ENCODE data around the gene FBP2. TPM values are rescaled to one million over a fixed set of nuclear protein-coding genes. Genes with fewer than 3 reads are reported as not detected.
"Not testable (repeated sequence)": the region's sequence is repeated elsewhere in the genome, so short reads cannot be mapped to it uniquely, and the experiment has no call there.

The FBP2 gene
- total RNA-seq, 1 donor from 2014 or later: not detected

DNA sequence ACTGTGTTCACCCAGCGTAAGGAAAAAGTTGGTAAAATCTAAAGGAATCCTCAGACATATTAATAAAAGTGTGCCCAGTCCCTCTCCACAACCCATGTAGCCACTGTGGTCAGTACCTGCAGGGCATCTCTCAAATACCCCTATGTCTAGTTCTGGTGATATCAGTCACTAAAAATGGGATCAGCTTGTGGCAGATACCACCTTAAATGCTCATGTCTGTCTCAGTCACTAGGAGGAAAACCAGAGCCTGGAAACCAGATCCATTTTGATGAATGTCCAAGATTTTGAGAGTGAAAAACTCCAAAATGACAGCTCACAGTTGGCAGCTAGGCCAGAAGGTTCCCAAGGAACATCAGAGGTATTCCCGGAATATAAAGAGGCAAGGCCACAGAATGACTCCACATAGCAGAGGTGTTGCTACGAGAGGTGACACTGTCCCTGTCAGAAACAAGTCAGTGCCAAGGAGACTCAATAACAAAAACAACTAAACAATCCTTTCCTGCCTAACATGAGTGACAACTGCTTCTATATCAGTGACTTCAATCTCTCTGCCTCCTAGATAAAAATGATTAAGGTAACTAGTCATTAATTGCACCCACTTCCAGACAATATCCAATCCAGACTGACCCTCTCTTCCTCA lies 25.3 kb downstream of the FBP2 start:
- no peak overlapping the region for H3K4me3 ChIP-seq (ENCODE audit: low read depth, low read length)
- H3K27me3 ChIP-seq (ENCODE audit: control insufficient read depth, insufficient read depth, low read length): no peaks in the 10 kb centered on the region
- no peak for FAIRE-seq
- DNase-seq (ENCODE audit: low read depth): no peak
- no peak for TF ChIP-seq CTCF (IDR thresholded peaks at IDR 0.05; ENCODE audit: insufficient read depth, low read length, severe bottlenecking)
- H3K36me3 ChIP-seq (ENCODE audit: control insufficient read depth, insufficient read depth, low read length): no peaks in the 10 kb centered on the region

- TF ChIP-seq CTCF (IDR thresholded peaks at IDR 0.05; ENCODE audit: insufficient read depth, low read length, severe bottlenecking): no peak
- Histone ChIP-seq H3K27me3 (ENCODE audit: control insufficient read depth, insufficient read depth, low read length) (no peaks in the 10 kb centered on the region), H3K36me3 (ENCODE audit: control insufficient read depth, insufficient read depth, low read length) (no peaks in the 10 kb centered on the region), H3K4me3 (ENCODE audit: low read depth, low read length) (no peak overlapping the region)
- no peak for FAIRE-seq
- no peak for DNase-seq (ENCODE audit: low read depth)
These were observed 26.4 kb downstream of the FBP2 start for GRCh38 chr9:94567271-94567670.

DNA sequence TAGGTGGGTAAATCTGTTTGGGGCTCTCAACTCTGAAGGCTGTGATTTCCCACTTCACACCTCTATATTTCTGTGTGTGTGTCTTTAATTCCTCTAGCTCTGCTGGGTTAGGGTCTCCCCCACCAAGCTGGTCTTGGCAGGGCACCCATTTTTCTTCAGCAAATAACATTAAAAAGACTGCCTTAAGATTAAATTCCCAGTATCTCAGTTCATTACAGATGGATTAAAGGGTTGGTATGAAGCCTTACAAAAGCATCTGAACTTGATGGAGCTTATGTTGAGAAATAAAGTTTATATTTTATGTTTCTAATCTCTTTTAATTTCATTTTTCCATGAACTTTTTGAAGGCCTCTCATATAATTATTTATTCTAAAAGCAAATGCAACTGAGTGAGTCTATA lies 27.1 kb downstream of the FBP2 start:
- Histone ChIP-seq H3K36me3 (ENCODE audit: control insufficient read depth, insufficient read depth, low read length) (no peaks in the 10 kb centered on the region), H3K4me3 (ENCODE audit: low read depth, low read length) (no peak overlapping the region), H3K27me3 (ENCODE audit: control insufficient read depth, insufficient read depth, low read length) (no peaks in the 10 kb centered on the region)
- no peak for DNase-seq (ENCODE audit: low read depth)
- no peak for FAIRE-seq
- no peak for TF ChIP-seq CTCF (IDR thresholded peaks at IDR 0.05; ENCODE audit: insufficient read depth, low read length, severe bottlenecking)

- not testable (repeated sequence) for H3K36me3 ChIP-seq (ENCODE audit: control insufficient read depth, insufficient read depth, low read length); H3K27me3 ChIP-seq (ENCODE audit: control insufficient read depth, insufficient read depth, low read length); DNase-seq (ENCODE audit: low read depth); FAIRE-seq; H3K4me3 ChIP-seq (ENCODE audit: low read depth, low read length)
These were observed 29.3 kb downstream of the FBP2 start for GRCh38 chr9:94564279-94564678.

- no peak for TF ChIP-seq CTCF (IDR thresholded peaks at IDR 0.05; ENCODE audit: insufficient read depth, low read length, severe bottlenecking)
- DNase-seq (ENCODE audit: low read depth) (no peak), FAIRE-seq (no peak)
- no peak overlapping the region for H3K4me3 ChIP-seq (ENCODE audit: low read depth, low read length)
- no peaks in the 10 kb centered on the region for H3K36me3 ChIP-seq (ENCODE audit: control insufficient read depth, insufficient read depth, low read length)
- H3K27me3 ChIP-seq (ENCODE audit: control insufficient read depth, insufficient read depth, low read length): no peaks in the 10 kb centered on the region
These were observed 30.1 kb downstream of the FBP2 start for GRCh38 chr9:94563548-94563947.

DNA sequence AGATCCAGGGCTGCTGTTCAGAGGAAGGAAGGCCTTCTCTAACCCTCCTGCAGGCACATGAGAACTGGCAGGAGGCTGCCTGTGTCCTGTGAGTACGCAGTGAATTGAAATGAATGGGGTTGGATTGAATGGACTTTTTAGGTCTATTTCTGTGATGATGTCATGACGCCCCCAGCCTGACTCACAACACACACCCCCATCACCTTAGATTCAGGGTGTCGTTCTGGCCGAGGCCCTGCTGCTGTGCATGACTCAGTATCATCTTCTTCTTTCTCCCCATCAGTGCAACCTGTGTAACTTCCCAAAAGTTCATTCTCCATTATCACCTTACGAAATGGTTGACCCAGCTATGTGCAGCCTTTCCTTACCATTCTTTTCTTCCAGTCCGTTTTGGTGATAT lies 33.4 kb downstream of the FBP2 start:
- Histone ChIP-seq H3K36me3 (ENCODE audit: control insufficient read depth, insufficient read depth, low read length) (no peaks in the 10 kb centered on the region), H3K4me3 (ENCODE audit: low read depth, low read length) (no peak overlapping the region), H3K27me3 (ENCODE audit: control insufficient read depth, insufficient read depth, low read length) (no peaks in the 10 kb centered on the region)
- no peak for TF ChIP-seq CTCF (IDR thresholded peaks at IDR 0.05; ENCODE audit: insufficient read depth, low read length, severe bottlenecking)
- DNase-seq (ENCODE audit: low read depth) (peak; percentile 27), FAIRE-seq (peak; percentile 62)
